ENCODE results near the gene CYP2F1.

DNA sequence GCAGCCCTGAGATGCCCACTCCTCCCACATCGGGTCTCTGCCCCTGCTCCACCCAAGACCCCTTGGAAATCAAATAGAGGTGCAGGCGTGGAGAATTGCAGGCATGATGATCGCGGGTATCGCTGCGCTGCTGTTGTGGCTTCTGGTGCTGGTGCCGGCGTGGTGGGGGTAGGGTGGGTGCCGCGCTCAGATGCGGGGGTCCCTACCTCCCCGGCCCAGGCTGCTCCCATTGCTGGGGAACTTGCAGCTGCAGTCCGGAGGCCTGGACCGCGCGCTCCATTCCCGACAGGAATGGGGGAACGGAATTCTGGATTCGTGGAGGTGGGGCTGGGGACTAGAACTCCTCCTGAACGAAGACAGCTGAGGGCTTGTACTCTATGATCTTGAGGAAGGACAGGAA, 20.4 kb downstream of the CYP2F1 start:
- TF ChIP-seq, protein P1, sequence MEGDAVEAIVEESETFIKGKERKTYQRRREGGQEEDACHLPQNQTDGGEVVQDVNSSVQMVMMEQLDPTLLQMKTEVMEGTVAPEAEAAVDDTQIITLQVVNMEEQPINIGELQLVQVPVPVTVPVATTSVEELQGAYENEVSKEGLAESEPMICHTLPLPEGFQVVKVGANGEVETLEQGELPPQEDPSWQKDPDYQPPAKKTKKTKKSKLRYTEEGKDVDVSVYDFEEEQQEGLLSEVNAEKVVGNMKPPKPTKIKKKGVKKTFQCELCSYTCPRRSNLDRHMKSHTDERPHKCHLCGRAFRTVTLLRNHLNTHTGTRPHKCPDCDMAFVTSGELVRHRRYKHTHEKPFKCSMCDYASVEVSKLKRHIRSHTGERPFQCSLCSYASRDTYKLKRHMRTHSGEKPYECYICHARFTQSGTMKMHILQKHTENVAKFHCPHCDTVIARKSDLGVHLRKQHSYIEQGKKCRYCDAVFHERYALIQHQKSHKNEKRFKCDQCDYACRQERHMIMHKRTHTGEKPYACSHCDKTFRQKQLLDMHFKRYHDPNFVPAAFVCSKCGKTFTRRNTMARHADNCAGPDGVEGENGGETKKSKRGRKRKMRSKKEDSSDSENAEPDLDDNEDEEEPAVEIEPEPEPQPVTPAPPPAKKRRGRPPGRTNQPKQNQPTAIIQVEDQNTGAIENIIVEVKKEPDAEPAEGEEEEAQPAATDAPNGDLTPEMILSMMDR (IDR thresholded peaks at IDR 0.05) = no peak
- TF ChIP-seq POLR2A (IDR thresholded peaks at IDR 0.05) = no peak
